GM18520 (cell line): ENCODE data around the gene IKBKE.

Experiments used
- ATAC-seq: cut with Tn5 transposase; IDR thresholded peaks from one replicate; pipeline ENCODE4 v1.9.1; 2021; ENCODE audit not compliant: unreplicated experiment

Gene IKBKE

DNA sequence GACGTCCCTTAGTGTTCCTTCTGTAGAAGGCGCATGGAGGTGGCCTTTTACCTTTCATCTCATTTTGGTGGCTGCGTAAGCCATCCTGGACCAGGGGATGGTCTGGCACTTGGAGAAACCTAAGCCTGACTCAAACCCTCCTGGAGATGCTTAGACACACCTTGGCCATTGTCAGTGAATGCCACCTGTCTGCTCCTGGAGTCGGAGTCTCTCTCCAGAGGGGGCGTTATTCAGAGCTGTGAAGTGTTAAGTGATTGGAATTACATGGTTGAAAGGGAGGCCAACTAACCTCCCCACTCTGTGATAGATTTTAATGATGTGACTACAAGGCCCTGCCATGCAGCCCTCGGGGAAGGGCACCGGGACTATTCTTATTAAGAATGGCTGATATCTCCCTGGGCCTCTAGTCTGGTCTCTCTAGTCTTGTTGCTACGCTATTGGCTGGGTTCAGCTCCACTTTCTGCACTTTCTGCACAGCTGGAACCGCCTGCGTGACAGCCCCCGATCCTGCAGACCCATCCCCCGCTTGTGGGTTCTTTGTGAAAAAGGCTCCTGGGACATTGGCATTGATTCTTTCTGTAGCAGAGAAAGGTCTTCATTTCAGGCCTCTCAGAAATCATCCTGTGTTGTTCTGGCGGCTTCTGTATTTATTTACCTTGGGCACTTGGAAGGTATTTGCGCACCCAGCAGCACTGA, 41.2 kb downstream of the IKBKE start:
- no peak for ATAC-seq

DNA sequence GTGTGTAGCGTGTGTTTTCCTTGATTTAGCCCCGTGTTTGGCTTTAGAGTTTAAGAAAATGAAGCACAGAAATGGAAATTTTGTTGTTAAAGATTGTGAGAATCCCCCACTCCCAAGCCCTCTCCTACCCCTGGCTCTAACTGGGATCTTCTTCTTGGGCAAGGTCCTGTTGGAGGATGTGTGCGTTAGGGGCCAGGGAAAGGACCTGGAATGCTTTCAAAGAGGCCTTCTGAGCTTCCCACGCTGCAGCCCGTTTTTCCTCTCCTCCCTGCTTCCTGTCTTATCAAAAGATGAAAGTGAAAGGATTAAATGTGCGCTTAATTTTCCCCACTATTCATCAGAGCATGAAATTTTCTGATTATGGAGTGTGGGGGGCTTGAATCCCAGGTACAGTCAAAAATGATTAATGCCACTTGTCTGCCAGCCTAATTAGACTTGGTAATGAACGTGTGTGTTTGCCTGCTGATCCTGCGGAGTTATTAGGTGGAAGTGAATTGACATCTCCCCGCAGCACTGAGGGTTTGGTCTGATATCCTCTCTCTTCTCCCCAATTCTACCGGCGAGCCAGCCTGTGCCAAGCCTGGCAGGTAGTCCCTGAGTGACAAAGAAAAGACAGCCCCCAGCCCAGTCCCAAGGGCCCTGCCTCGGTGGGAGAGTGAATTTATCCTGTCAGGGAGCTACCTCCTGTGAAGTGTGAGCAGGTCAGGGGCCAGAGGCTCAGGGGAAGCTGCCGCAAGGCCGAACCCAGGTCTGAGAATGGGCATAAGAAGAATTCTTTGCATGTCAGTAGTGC, 42.0 kb downstream of the IKBKE start:
- ATAC-seq, result no peak

DNA sequence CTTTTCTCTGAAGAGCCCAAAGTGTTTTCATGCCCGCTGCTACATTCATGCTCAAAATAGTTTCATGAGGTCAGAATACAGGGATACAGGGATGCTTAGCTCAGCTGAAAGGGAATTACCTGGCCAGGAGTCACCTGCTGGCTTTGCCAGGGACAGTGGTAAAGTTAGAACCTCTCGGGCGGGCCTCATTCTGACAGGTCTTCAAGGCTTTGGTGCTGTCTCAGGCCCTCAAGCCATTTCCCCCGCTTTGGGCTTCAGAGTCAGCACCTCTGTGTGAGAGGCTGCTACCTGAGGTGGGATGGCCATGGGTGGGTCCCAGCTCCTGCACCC, 42.5 kb downstream of the IKBKE start:
- no peak for ATAC-seq

DNA sequence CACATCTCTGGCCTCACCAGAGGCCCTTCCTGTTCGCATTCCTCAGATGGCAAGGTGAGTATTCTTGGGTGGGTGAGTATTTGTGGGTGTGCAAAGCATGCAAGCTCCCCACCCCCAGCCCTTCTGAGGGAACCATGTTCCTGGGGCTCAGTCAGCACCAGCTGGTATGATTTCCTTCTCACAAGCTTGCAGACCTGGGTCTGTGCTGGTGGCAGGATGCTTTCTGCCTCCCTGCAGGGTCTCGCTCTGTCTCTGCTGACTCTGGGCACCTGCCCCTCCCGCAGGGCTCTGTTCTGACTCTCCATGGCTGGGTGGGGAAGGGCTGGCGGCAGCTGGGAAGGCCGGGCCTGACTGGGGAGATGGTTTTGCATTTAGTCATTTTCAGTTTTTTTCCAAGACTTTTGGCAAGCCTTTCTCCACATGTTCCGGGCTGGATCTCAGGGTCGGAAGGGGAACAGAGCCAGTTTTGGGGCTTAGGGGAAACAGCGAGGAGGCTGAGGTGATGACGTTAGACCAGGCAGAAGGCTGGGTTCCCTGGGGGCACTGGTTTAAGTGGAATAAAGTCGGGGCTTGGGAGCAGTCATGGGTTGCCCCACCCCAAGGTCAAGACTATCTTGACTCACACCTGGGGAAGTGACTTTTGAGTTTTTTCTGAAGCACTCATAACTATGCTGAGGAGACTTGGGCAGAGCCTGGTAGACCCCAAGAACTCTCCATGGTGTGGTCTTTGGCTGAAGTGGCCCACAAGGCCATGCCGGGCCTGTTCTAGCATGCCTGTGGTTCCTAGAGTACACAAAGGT, 43.2 kb downstream of the IKBKE start:
- ATAC-seq, result no peak

DNA sequence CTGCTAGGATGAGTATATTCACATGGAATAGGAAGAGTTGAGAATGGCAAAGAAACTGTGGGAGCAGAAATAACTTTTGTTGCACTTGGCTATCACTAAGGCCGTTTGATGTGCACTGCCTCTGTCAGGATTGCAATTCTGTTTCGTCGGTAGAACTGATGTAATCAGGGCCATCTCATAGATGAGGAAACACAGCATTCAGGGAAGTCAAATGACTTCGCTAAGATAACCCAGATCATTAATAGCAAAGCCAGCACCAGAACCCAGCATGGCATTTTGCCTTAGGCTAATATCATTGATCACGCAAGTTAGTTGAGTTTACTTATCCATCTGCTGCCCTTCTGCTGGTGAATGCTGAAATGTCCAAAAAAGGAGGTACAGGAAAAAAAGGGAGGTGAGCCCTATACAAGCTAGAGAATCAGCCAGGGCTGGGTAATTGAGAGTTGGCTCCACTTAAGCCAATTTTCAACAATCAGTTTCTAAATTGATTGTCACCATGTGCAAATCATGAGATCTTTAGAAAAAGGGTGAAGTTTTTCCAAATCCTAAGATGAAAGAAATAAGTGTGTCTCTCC, 44.6 kb downstream of the IKBKE start:
- ATAC-seq, result no peak

DNA sequence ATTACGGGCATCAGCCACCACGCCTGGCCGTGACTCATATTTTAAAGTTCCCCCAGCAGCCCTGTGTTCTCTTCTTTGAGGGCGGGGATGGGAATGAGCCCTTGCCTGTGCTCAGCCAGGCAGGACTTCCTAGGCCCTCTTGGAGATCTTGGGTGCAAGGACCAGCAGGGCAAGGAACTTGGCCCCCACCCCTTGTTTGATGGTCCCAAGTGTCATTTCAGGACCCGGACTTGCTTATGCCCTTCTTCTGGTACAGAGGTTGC, 46.4 kb downstream of the IKBKE start:
- no peak for ATAC-seq

DNA sequence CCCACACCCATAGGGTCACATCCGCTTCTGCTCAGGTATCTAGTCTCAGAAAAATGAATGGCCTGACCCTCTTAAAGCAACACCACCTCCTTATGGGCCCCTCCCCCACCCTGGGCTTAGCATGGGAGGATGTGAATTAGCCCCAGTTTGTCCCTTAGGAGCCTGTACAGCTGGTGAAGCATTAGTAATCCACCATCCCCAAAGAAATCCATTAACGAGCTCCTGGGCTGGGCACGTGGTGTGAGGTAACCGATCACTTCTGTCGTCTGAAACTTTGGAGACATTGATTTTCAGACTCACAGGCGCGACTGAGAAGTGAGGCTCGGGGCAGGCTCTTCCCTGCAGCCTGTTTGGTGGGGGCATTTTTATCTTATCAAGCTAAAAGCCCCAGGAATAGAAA, 47.5 kb downstream of the IKBKE start:
- ATAC-seq, result no peak

DNA sequence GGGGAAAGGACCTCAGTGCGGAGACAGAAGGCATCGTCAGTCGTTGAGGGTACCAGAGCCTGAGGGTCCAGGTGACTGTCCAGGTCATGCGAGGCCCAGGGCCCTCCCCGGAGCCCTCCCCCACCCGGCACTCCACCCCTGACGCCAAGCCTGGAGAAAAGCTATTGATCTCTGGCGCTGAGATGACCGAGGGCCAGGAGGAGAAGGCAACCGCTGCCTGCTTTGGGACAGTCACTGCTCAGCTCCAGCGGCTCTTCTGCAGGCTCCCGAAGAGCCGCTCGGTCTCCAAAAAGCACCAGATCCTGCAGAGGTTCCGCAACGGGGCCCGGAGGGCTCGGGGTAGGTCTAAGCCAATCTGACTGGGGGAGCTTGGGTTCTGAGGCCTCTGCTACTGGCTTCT, 47.9 kb downstream of the IKBKE start:
- no peak for ATAC-seq

DNA sequence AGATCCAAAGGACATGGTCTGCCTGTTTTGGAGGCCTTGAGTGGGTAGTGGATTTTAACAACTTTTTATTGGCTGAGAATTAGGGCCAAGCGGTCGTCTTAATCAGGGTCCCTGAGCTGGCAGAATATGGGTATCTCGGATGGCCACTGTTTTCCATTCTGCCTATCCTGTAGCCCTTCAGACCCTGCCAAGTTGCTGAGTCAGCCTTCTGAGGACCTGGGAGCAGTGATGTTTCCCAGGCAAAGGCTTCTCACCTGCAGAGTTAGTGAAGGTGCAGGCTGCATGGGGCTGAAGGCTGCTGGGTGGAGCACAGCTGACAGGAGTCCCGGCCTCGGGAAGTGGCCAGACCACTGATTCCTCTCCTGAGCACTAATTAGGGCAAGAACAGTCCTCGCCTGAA, 48.5 kb downstream of the IKBKE start:
- no peak for ATAC-seq

DNA sequence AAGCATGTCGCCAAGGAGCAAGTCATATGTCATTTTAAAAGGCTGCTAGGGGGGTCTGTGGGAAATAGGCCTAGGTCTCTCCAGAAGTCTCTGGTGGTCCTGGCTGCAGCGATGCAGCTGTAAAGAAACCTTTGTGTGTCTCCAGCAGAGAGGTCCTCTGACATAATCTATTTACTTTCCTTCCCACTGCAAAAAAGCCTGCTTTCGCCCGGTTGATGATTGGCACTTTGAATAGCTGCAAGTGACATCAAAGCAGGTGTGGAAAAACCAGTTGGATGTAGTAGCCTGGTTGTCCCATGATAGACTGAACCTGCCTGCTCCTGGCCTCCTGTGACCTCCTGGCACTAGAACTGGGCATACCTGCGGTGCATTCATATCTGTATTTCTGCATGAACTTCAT, 50.9 kb downstream of the IKBKE start:
- no peak for ATAC-seq

DNA sequence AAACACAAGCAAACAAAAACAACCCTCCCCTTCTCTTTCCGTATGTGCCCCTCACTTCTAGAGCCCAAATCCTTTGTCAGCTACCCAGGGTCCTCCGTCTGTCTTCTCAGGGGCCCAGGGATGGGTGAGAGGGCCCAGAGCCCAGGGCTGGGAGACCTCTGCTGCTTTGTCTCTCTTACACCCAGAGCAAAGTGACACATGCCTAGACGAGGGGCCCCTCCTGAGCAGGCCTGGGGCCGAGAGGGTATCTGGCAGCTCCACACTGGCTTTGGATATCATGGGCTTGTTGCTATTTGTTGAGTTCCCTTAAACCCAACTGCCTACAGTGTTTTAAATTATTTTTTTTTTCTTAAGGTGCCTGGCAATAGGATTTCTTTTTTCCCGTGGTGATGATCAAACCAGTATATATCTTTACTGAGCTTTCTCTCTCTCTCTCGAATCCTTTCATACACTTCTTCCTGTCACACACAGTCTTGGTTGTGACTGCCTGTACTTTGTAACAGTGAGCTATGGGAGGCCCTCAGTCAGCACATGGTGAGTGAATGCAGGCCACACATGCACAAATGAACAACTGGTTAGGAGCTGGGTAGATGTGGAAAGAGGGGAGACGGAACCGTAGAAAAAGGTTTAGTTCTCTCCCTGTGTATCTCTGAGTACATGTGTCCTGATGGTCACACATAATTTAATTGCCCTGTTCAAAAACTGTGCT, 51.6 kb downstream of the IKBKE start:
- ATAC-seq, result no peak

DNA sequence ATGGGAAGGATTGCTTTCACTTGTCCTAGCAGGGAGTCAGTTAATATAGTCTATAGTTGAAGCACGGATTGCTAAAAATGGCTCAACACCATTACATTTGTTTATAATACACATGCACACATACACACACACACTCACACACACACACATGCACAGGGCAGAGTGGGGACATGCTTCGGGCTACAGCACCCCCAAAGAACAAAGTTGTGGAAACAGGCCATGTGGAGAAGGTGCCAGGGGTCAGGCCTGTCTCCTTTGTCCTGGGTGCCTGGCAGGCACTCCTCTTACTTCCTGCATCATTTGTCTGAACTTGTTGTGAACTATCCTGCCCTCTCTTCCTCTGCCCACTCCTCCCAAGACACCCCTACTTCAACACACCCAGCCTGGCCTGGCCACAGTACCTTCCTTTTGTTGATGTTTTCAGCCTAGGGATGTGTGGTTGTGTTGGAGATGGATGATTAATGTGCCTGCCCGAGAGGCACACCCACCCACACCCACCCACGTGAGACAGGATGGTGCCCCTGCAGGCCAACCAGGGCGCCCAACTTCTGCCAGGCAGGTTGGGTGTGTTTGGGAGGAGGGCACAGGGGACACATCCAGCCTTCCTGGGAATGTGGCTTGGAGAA, 54.6 kb downstream of the IKBKE start:
- no peak for ATAC-seq

DNA sequence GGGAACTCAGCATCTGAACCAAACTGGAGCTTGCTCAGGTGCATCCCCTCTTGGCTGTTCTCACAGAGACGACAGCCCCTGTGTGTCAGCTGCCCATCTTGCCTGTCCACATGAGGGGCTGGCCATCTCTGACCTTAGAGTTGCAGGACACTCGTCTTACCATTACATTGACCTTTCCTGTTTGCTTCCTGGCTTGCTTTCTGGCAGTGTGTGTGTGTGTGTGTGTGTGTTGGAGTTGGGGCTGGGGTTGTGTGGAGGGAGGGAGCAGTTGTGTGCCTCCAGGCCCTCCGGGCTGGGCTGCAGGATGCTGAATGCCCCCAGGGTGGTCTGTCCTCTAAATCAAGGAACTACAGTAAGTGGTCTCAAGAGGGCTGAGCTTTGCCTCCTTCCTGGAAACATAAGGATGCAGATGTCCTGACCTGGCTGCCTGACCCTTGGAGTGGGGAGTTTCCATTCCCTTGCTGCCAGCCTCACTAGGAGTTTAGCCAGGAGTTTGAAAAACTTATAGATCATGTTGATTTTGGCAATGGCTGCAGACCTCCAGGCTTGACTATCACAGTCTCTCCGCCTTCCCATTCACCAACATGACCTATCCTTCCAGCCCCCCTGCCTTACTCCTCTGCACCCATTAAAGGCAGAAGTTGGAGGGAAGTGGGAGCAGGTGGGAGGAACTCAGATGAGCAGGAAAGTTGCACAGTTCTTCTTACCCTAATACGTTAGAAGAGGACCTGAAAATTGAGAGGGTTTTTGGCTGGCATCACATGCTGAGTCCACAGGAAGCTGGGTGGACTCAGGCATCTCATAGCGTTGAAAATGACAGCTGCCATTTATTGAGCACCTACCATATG, 56.0 kb downstream of the IKBKE start:
- no peak for ATAC-seq

DNA sequence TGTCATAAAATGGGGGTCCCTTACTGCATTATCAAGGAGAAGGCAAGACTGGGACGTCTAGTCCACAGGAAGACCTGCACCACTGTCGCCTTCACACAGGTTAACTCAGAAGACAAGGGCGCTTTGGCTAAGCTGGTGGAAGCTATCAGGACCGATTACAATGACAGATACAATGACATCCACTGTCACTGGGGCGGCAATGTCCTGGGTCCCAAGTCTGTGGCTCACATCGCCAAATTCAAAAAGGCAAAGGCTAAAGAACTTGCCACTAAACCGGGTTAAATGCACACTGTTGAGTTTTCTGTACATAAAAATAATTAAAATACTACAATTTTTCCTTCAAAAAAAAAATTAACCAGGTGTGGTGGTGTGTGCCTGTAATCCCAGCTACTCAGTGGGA, 59.1 kb downstream of the IKBKE start:
- no peak for ATAC-seq

DNA sequence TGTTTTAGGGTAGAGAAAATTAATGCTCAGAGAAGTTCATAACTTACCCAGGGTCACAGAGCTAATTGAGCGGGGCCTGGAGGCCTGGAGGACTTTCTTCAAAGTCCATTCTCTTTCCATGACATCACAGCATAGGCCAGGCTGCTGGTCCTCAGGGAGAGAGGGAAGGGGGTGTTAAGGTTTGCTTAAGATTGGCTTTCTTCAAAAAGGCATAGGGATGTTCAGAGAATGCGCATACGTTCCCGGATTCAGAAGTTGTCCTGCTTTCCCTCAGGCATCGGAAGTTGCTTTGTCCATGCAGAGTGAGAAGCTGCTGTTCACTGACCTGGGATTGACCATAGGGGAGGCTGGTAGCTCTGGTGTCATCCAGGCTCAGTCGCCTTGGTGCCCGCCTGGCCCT, 62.1 kb downstream of the IKBKE start:
- no peak for ATAC-seq

DNA sequence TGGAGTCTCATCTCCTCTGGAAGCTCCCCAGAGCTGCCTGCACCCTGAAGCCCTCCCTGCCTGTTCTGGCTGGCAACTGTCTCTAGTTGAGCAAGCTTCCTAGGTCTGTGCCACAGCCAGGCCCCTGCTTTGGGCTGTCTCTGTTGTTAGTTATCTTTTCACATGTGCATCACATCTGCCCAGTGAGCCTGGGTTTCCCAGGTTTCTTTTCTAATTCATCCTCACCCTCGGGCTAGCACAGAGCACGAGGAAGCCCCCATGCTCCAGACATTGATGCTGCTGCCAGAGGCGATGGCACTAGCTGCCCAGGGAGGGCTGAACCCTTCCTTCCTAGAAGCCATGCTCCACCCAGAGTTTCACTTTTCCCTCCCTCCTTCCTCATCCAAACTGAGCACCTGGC, 64.3 kb downstream of the IKBKE start:
- ATAC-seq, result no peak

DNA sequence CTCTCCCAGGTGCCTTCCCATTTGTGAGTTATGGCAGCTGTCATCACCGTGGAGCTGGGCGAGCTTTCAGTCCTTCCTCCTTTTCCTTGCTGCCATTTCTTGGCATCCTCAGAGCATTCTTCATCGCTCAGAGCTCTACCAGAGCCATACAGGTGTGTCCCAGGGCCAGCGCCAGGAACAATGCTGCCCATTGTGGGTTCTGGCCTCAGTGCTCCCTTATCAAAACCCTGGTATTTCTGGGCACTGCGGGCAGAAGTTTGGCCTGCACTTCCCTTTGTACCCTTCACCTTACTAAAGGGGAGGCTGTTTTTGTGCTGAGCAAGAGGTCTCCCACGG, 65.5 kb downstream of the IKBKE start:
- no peak for ATAC-seq

DNA sequence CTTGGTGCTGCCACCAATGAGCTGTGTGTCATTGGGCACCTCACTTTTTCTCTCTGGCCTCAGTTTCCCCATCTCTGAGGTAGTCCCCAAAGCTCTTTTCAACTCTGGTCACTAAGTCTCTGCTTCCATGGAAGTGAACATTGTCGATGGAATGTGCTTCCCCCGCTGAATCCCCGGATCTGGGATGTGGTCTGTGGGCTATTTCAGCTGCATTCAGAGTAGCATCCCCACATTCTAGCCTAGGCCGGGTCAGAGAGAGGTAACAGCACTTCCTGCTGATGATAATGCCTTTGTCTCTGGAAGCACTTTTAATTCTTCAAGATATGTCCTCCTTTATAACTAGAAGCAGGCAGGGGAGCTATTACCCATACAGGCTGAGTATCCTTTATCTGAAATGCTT, 66.9 kb downstream of the IKBKE start:
- ATAC-seq, result no peak

DNA sequence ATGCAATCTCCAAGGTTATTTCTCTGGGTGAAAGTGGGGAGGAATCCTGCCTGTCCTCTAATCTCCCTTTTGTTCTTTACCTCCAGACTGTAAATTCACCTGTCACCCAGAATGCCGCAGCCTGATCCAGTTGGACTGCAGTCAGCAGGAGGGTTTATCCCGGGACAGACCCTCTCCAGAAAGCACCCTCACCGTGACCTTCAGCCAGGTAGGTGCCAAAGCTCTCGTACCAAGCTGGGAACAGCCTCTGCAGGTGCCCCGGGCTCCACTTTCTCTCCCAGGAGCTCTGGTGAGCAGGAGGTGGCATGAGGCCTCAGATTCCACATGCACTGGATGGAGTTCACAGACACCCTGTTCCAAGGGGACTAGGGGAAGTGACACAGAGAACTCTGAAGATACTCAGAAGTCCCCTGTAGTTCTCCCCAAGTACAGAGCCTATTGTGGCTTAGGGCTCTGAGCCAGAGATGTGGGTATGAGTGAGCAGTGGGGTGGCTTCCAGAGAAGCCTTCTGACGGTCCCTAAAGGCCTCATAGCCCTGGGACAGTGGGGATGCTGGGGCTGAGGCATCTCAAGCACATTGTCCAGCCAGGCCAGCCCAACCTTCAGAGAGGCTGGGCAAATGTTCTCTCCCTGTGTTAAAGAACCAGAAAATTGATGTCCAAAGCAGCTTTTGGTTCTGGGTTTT, 68.0 kb downstream of the IKBKE start:
- no peak for ATAC-seq
